NT2/D1 (cell line): ENCODE results near the gene DNAAF5.

Source experiments
- YY1 ChIP-seq: IDR thresholded peaks from 2 replicates; pipeline ENCODE4 v1.6.1; 2011; ENCODE audit not compliant: insufficient read length, insufficient read depth
- ZNF274 ChIP-seq: IDR thresholded peaks from 2 replicates; pipeline ENCODE4 v1.6.1; 2011; ENCODE audit warnings: mild to moderate bottlenecking, low read depth, low read length

- no peak for TF ChIP-seq YY1
- TF ChIP-seq ZNF274, result no peak
Measured at GRCh38 chr7:716636-717035, 9.9 kb upstream of the DNAAF5 start.
